K562 (cell line): Measurements from ENCODE around the gene MRPS5. TPM values are rescaled to one million over a fixed set of nuclear protein-coding genes. Genes with fewer than 3 reads are reported as not detected.

Experiments used
- ARNT ChIP-seq, 2 experiments: fragments of 450-650 bp; IDR thresholded peaks; 2 replicates each; pipeline ENCODE4 v1.6.1; 2016; ENCODE audit warnings: mild to moderate bottlenecking in 1 of 2
- NCOA6 ChIP-seq: fragments of 450-650 bp; IDR thresholded peaks from 2 replicates; pipeline ENCODE4 v1.6.1; 2017; ENCODE audit warnings: mild to moderate bottlenecking
- RBM22 ChIP-seq: fragments of 200-400 bp; formaldehyde crosslinking; IDR thresholded peaks from 2 replicates; pipeline ENCODE4 v1.6.1; 2018; ENCODE audit warnings: low read length, low read depth; ENCODE audit not compliant: poor library complexity, severe bottlenecking
- RFX5 ChIP-seq: IDR thresholded peaks from 2 replicates; pipeline ENCODE4 v1.6.1; 2011; ENCODE audit warnings: low read depth, mild to moderate bottlenecking, improper control_type of control experiment, low read length
- SREBF1 ChIP-seq: fragments of 150-350 bp; IDR thresholded peaks from 2 replicates; pipeline ENCODE4 v1.6.1; 2014; ENCODE audit warnings: antibody characterized with exemption, low read depth, low read length, borderline replicate concordance
- TCF7 ChIP-seq: sonication (generic); IDR thresholded peaks from 2 replicates; pipeline ENCODE4 v1.6.1; 2016; ENCODE audit warnings: antibody characterized with exemption, borderline replicate concordance
- TFE3 ChIP-seq: fragments of 450-650 bp; formaldehyde crosslinking; IDR thresholded peaks from 2 replicates; pipeline ENCODE4 v1.4.0; 2020; ENCODE audit warnings: mild to moderate bottlenecking, mixed read lengths
- XRCC4 ChIP-seq: IDR thresholded peaks from one replicate; pipeline ENCODE4 v1.6.1; 2011; ENCODE audit not compliant: insufficient read depth, insufficient read length; ENCODE audit errors: extremely low read depth
- ZFP1 ChIP-seq: fragments of 450-650 bp; formaldehyde crosslinking; IDR thresholded peaks from 2 replicates; pipeline ENCODE4 v1.4.0; 2020; ENCODE audit warnings: mild to moderate bottlenecking, mixed read lengths
- ZNF354B ChIP-seq: fragments of 250-450 bp; sonication (Bioruptor Pico); IDR thresholded peaks from 2 replicates; pipeline ENCODE4 v1.4.0; 2020
- ZZZ3 ChIP-seq: fragments of 450-650 bp; IDR thresholded peaks from 2 replicates; pipeline ENCODE4 v1.6.1; 2016; ENCODE audit warnings: antibody characterized with exemption, mild to moderate bottlenecking, moderate library complexity
- polyA plus RNA-seq, 8 experiments: library from polyadenylated mRNA; depleted of rRNA in 4 of 8; stranded (reverse) in 5 of 8; unstranded in 3 of 8; fragments of >200 nt; fragmentation: Nextera tagmentation in 2 of 8; fragmentation: Illumina TruSeq in 1 of 8; extraction: Ambion mirVana in 2 of 8; extraction: Trizol in 1 of 8; gene quantifications; 2 replicates each; pipeline versions ENCODE4 v1.2.1 to v1.2.3, GENCODE V29; 2011 to 2014; ENCODE audit warnings: inconsistent platforms in 1 of 8, missing spikeins in 1 of 8
- total RNA-seq, 7 experiments: library from RNA; depleted of rRNA in 6 of 7; stranded (reverse); fragments of >200 nt in 6 of 7; fragmentation: Illumina TruSeq in 2 of 7; extraction: Trizol in 2 of 7; gene quantifications; 2 replicates each; pipeline versions ENCODE4 v1.2.1 to v1.2.3, GENCODE V29; 2011 to 2021; ENCODE audit warnings: low replicate concordance in 1 of 7
- TF ChIP-seq, protein P1 (sequence below), 3 experiments: IDR thresholded peaks in 2 of 3; conservative IDR thresholded peaks in 1 of 3; 2 replicates each; pipeline ENCODE4 v1.5.1; 2011 to 2012; ENCODE audit warnings: low read length in 3 of 3, mild to moderate bottlenecking in 3 of 3, control low read depth in 2 of 3, improper control_type of control experiment in 1 of 3, inconsistent platforms in 1 of 3, low read depth in 1 of 3, mixed read lengths in 1 of 3, moderate library complexity in 1 of 3; ENCODE audit not compliant: insufficient read depth in 2 of 3
- TF ChIP-seq, protein P2 (sequence below): fragments of 450-650 bp; IDR thresholded peaks from 2 replicates; pipeline ENCODE4 v1.6.1; 2017; ENCODE audit warnings: antibody characterized with exemption

Gene MRPS5
- total and polyA plus RNA-seq, 9 of the 15 experiments (the other 6 are each of a cell fraction or from before 2014, with no cell fraction given), result 85.0 to 162 (median 118) TPM

DNA sequence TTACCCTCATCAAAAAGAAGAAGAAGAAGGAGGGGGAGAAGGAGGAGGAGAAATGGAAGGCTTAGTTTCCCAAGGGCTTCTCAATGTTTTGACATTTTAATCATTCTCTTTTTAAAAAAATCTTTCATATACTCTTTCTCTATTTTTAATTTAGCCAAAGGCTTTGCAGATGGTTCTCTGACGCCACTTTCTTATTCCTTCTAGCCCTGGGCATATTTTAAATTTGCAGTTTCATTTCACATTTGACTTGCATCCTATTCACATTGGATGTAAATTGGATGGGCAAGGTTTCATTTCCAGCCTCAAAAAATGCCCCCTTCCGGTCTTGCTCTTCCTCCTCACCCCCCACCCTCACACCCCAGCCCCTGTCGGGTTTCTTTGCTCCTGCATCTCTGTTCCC, 66.3 kb downstream of the MRPS5 start (continued):
- no peak for TF ChIP-seq TFE3 (CRISPR knock-in tag)
- TF ChIP-seq RFX5, result no peak
- no peak for TF ChIP-seq ZNF354B
- no peak for TF ChIP-seq TCF7
- TF ChIP-seq ARNT (IDR thresholded peaks at IDR 0.05), result no peak
- no peak for TF ChIP-seq XRCC4
- TF ChIP-seq, protein P1, sequence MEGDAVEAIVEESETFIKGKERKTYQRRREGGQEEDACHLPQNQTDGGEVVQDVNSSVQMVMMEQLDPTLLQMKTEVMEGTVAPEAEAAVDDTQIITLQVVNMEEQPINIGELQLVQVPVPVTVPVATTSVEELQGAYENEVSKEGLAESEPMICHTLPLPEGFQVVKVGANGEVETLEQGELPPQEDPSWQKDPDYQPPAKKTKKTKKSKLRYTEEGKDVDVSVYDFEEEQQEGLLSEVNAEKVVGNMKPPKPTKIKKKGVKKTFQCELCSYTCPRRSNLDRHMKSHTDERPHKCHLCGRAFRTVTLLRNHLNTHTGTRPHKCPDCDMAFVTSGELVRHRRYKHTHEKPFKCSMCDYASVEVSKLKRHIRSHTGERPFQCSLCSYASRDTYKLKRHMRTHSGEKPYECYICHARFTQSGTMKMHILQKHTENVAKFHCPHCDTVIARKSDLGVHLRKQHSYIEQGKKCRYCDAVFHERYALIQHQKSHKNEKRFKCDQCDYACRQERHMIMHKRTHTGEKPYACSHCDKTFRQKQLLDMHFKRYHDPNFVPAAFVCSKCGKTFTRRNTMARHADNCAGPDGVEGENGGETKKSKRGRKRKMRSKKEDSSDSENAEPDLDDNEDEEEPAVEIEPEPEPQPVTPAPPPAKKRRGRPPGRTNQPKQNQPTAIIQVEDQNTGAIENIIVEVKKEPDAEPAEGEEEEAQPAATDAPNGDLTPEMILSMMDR (IDR thresholded peaks at IDR 0.05 in 2 of 3, conservative IDR thresholded peaks at IDR 0.05 in 1 of 3; ENCODE audit: insufficient read depth in 2 of 3, low read depth in 1 of 3, low read length in 3 of 3), result no peak
- TF ChIP-seq ZZZ3, result no peak
- no peak for TF ChIP-seq RBM22
- no peak for TF ChIP-seq NCOA6
- TF ChIP-seq, protein P2, sequence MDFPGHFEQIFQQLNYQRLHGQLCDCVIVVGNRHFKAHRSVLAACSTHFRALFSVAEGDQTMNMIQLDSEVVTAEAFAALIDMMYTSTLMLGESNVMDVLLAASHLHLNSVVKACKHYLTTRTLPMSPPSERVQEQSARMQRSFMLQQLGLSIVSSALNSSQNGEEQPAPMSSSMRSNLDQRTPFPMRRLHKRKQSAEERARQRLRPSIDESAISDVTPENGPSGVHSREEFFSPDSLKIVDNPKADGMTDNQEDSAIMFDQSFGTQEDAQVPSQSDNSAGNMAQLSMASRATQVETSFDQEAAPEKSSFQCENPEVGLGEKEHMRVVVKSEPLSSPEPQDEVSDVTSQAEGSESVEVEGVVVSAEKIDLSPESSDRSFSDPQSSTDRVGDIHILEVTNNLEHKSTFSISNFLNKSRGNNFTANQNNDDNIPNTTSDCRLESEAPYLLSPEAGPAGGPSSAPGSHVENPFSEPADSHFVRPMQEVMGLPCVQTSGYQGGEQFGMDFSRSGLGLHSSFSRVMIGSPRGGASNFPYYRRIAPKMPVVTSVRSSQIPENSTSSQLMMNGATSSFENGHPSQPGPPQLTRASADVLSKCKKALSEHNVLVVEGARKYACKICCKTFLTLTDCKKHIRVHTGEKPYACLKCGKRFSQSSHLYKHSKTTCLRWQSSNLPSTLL, result no peak
- TF ChIP-seq SREBF1, result no peak
- no peak for TF ChIP-seq ZFP1 (CRISPR knock-in tag)
